HG03521 (cell line): Measurements from ENCODE around the gene KAZN.

Experiments
- ATAC-seq: cut with Tn5 transposase; IDR thresholded peaks from one replicate; pipeline ENCODE4 v1.9.1; 2021; ENCODE audit warnings: mild to moderate bottlenecking, moderate library complexity; ENCODE audit not compliant: unreplicated experiment

KAZN gene

DNA sequence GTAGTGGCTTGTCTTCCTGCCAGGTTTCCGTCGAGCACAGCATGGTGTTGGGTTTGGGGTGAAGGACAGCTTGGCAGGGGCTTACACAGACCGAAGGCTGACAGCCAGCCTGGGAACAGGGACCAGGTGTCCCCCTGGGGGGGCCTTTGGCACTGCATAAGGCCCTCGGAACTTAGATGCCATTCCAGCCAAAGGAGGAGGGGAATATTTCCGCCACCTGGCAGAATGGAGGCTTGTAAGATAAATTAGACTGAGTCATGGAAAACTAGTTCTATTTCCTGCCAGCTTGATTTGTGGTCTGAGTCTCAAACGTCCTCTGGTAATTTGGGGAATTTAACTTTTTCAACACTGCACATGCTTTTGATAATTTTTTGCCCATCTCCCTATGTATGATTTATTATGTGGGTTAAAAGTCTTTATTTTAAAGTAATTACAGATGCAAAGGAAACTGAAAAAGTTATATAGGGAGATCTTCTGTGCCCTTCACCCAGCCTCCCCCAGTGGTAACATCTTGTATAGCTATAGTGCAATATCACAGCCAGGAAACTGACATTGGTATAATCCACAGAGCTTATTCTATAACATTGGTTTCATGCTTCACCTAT lies 543.6 kb downstream of the KAZN start:
- no peak for ATAC-seq

DNA sequence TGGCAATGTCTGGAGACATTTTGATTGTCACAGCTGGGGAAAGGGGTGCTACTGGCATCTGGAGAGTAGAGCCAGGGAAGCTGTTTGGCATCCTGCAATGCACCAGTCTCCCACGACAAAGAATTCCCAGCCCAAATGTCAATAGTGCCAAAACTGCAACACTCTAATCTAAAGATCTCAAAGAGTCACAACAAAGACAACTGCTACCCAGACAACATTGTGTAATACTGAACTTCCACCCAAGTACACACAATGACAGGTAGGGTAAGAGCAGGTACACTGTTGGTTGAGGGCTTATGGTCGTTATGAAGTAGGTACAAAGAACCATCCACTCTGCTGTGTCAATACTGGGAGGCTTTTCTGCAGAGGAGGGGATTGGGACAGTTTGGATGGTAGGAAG lies 546.8 kb downstream of the KAZN start:
- no peak for ATAC-seq

DNA sequence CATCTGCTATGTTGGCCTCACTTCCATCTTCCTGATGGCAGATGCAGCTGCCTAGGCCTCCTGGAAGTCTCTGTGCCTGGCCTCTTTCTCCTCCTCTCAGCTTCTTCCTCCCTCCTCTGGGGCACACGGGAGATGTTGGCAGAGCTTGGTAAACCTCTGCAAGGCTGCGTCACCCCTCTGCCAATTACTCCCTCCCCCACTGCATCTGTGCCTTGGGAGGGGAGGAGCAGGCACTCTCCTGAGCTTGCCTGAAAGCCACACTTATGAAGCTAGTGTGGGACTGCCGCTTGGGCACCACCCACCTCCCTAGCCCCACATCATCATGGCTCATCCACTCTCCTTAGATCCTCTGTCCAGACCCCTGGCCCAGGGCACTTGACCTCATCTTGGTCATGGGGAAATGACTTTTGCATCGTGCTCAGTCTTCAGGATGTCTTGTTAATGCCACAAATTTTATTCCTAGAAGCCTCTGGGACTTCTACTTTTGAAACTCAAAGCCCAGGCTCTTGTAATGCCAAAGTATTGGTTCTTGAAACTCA lies 547.7 kb downstream of the KAZN start:
- no peak for ATAC-seq

DNA sequence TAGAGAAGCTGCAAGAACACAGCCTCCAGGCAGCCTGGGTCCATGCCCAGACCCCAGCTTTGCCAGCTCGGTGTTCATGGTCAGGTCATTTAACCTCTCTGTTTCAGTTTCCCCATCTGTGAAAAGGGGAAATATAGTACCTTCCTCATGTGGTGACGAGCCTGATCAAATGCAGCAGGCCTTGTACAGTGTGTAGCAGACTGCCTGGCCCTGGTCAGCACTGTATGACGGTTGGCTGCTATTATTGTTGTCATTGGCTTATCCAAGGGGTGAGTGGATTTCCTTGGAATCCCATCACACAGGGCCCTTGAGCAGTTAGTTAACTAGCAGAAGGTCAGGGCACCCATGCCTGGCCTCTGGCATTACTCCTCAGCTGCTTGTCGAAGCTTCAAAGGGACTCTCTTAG lies 548.5 kb downstream of the KAZN start:
- ATAC-seq: no peak

DNA sequence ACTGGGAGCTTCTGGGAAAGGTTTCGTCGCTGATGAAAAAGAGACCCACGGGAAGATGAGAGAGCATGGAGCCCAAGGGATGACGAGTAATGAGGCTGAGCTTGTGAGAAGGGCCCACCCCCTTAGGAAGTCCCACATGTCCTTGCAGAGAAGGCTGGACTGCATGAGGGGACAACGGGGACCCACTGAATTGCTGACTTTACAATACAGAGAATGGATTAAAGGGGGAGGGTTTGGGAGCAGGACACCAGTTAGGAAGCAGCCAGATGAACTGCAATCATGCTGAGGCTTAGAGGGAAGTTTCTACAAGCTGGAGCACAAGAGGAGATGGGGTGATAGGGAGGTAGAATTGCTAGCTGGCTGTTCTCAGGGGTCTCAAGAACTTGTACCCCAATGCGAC lies 549.5 kb downstream of the KAZN start:
- ATAC-seq: no peak

DNA sequence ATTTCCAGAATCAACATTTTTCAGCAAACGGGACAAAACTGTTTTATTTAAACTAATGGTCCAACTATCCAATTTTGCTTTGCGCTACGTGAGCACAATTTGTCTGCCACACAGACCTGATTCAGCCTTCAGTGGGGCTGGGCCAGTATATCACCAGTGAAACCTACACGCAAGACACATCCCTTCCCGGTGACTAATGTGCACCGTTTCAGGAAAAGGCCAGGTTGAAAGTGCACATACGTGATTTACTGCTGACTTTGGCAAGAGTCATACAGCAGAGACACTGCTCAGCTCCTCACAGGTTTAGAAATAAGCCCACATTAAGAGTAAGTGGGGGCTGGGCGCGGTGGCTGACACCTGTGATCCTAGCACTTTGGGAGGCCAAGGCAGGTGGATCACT lies 550.0 kb downstream of the KAZN start:
- no peak for ATAC-seq

DNA sequence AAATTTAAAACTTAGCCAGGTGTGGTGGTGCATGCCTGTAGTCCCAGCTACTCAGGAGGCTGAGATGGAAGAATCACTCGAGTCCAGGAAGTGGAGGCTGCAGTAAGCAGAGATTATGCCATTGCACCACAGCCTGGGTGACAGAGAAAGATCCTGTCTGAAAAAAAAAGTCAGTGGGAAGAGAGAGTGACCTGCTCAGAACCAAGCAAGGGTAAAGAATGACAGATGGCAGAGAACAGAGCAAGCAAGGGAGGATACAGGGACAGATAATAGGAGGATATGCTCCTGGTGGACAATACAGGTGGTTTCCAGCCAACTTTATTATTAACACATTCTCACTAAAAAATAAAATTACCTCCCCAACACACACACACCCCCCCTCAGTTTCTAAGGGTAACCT lies 550.5 kb downstream of the KAZN start:
- no peak for ATAC-seq

DNA sequence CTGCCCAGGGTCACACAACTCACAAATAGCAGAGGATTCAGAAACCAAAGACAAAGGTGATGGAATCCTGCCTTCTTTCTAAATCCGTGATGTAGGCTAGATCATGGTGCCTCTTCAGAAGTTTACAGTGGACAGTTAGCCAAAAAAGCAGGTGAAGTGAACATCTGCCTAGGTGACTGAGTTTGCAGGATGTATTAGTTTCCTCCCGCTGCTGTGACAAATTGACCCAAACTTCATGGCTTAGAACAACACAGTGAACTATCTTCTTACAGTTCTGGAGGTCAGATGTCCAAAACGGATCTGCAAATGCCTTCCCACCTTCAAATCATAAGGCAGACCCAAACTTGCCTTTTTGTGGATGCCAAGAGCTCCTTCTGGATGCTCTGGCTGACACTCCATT lies 551.9 kb downstream of the KAZN start:
- ATAC-seq: no peak

DNA sequence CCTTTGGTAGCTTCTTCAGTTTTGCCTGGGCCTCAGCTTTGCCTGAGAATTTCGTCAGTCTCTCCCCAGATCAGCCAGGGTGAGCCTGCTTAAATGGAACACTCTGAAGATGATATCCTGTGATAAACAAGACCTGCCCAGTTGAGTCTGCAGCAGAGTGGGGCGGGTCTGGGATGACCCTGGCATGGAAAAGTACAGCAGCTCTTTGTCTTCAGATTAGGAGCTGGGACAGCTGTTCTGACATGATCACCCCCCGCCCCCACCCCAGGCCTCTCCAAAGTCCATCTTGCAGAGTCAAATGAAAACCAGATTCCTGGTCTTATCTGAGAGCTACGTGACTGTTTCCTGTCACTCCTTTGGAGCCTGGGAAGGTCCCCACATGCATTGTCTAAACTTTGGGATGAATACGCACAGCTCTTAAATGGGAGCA lies 552.9 kb downstream of the KAZN start:
- ATAC-seq: no peak

DNA sequence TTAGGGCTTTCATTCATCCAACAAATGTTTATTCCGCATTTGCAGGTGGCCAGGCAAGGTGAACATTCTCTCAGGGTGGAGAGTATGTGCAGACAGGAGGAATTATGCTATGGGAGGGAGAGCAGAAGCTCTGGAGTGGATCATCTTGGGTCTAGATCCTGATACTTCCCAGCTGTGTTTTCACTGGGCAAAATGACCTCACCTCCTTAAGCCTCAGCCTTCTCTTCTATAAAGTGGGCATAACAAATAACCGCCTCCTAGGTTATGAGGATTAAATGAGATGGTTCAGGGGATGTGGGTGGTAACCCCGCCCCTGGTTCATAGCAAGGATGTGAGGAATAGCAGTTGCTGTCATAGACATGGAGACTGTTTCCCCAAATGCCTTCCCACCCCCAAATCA lies 553.4 kb downstream of the KAZN start:
- no peak for ATAC-seq

DNA sequence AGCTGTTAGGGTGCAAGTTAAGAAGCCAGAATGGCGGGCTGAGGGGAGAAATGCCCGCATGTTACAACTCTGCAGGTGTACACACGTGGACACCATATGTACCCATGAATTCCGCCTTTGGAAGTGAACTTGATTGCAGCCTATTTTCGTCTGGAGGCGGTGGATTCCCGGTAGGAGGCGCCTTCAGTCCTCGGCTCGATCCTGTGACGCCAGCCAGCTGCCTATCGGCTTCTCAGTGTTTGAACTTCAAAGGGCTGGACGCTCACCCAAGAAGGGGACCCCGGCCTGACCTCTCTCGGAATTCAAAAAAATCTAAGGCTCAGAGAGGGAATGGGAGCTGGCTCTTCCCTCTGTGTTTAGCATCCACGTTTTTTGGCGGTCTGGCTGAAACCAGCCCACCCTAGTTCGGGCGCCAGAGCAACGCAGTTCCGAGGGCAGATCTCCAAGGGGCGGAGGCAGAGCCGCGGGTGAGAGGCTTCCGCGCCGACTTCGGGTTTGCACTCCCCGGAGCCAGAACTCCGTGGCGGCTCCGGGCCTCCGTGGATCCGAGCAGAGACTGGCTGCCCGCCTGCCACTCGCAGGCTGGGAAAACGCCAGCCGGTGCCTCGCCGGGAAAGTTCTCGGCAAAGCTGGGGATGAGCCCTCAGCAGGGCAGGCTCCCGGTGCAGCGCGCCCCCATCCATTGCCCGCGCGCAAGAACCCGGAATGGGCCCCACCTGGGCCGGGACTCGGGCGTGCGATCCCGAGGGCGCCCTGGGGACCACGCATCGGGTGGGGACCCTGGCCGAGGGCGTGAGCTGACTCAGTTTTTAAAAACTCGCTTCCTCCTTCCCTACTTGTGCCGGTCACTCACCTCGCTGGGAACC lies 554.1 kb downstream of the KAZN start:
- no peak for ATAC-seq

DNA sequence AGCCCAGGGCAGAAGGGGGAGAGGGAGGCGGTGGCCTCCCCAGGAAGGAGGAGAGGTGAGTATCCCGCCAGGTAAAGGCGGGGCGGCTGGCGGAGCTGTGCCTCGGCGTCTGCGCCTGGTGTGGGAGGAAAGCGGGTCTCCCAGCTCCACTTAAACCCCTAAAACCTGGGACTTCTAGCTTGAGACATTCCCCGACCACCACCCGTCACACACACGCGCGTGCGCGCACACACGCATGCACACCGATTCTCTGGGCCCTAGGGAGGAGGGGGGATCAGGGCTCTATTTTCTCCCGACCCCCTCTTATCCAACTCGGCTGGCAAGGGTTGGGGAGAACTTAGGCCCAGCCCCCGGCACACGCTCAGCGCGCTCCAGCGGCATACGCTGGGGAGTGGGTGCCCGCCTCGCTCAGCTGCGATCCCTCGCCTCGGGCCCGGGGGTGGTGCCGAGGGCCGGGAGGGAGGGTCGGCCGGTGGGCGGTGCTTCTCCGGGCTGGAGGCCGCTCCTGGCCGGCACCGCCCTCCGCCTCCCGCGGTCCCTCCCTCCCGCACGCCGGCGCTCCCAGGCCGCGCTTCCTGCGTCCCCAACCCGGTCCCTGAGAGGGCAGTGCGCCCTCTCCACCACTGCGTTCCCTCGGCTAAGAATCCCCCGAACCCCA lies 554.8 kb downstream of the KAZN start, which contains the start of gene TMEM51:
Gene TMEM51, plus strand, starts transcription at position 564 of the 658 bp plus-strand sequence. CDS start 61,341 bp downstream, outside the sequence.
- no peak for ATAC-seq

DNA sequence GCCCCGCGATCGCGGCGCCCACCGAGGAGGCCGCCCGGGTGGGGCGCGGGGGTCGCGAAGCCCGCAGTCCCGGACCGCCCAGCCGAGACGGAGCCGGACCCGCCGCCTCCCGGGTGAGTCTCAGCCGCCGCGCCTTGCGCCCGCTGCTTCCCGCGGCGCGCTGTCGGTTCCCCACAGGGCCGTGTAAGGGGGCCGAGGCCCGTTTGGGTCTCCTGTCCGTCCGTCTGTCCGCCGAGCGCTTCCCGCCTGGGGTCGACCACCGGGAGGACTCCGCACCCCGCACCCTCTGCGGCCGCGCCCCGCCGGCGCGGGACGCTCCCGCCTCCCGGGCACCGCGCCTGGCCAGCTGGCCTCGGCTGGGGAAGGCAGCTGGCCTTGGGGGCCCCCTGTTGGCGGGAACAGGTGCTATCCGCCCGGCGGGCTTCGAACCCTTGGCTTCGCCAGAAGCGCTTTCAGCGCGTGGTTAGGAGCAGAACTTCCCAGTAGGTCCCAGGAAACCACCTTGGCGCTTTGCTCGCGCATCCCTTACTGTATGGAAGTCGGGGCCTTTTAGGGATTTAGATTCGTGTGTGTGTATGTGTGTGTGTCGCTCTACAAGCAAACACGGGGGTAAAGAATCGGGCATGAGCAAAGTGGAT lies 555.5 kb downstream of the KAZN start:
- ATAC-seq: no peak

DNA sequence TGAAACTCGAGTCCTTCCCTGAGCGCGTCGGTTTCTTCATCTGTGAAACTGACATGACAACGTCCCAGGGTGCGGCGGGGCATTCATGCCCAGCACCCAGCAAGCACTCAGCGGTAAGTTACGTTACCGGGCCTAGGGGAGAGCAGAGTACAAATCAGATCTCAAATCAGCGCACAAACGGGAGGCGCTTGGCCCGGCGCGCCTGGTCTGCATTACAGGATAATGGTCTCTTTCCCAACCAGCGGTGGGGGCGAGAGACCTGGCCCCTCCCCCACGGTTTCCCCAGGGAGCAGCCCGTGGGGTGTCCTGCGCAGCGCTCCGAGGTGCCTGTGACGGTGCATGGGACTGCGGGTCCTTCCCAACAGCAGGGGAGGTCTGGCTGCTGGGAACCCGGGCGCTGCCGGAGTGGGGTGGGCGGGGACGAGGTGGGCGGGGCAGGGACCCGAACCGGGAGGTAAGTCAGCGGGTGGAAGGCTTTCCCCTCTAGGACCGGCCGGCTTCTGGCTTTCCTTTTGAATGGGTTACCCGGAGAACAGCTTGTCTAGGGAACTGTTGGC lies 556.1 kb downstream of the KAZN start:
- ATAC-seq: no peak

DNA sequence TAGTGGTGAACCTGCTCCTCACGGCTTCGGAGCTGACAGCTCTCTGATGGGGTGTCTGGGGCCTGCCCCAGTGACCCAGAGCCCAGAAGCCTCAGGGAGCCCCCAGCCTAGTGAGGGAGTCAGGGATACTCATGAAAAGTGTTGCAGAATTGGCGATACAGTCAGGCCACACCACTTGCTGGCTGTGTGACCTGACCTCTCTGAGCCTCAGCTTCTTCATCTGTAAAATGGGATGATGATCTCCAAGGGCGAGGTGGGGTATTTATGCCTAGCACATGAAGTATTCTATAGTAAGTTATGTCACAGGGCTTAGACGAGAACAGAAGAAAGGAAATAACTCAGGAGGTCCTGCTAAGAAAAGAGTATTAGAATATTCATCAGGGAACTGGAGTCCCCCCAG lies 556.7 kb downstream of the KAZN start:
- no peak for ATAC-seq

DNA sequence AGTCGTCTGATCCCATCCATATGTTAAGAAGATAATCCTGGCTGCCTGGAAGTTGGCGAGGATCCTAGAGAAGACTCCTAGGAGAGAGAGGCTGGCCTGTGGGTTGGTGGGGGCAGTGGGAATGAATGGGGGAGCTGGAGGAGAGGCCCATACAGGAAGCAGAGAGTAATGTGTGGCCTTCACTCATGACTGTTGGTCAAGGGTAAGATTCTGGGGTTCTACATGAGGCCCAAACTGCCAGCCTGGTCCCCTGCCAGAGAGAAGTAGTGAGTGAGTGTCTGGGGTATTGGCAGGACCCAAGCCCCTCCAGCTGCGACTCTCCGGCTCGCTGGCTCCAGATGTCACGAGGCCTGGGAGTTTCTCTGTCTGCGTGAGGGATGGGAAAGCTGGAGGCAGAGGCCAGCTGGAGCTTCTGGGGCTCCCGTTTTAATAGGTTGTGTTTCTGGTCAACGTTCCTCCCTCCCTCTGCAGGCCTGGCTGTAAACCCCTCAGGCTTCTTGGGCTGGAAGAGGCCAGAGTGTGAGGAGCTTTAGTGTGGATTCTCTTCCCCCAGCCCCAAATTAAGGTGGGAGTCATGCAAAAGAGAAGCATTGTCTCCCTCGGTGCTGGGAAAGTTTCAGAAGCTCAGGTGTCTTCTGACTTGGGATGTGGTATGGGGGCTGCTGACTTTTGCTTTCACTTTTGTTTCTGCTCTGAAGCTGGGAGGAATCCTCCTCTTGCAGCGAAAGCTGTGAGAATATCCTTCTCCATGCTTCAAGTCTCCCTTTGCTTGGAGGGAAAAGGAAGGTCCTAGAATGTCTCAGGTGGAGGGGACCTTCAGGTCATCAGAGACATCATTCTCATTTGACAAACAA lies 557.6 kb downstream of the KAZN start:
- ATAC-seq: no peak

DNA sequence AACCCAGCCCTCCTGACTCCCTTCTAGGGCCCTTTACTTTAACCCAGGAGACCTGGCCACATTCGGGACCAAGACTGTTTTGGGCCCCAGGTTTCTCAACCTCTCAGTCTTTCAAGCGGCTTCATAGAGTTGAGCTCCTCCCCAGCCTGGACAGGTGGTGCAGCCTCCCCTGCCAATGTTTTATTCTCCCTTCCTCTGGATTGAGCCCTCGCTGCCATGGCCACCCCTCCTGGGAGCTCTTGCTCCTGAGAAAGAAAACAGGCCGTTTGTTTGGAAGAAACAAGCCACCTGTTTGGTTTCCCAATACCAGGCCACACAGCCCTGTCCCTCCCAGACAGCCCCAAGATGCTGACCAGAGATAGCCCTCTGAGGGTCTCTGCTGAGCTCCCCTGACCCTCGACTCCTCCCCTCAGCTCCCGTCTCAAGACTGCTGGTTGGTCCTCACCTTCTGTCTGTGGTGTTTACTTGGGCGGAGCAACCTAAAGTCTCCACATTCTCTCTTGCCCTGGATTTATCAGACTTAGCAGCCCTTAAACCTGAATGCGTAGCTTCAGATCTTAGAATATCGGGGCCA lies 558.4 kb downstream of the KAZN start:
- ATAC-seq: no peak

DNA sequence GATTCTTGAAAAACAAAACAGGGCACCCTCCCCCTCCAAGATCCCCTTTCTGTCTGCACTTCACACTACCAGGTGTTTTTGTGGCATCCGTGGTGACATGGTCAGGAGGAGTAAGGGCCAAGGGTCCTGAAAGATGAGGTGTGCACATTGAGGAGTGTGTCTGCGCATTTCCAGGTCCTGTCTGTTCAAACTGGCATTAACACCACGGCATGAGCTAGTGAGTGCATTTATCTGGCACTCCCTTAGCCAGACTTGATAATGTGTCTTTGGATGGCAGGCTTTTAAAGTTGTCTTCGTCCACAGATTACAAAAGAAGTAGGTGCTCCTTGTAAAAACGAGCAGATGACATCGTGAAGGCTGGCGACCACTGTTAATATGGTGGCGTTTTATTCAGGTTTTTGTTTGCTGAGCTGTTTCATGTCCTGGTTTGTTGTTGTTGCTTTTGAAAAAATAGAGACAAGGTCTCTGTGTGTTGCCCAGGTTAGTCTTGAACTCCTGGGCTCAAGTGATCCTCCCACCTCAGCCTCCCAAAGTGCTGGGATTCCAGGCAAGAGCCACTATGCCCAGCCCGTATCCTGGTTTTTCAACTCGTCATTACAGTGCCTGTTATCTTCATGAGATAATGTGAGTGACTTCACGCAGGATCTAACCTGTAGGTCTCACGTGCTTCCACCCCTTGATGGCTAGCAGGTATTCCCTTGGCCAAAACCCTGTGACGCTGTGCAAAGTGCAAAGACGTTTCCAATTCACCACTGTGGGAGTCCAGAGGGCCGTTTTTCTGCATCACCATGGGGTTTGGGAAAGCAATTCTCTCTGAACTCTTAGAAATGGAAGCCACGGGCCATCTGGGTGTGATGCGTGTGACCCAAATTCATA lies 559.3 kb downstream of the KAZN start:
- no peak for ATAC-seq
